HG03558 (cell line): Measurements from ENCODE around the gene DNAJC18.

Source experiments
- ATAC-seq: cut with Tn5 transposase; IDR thresholded peaks from one replicate; pipeline ENCODE4 v1.9.1; 2021; ENCODE audit warnings: moderate number of reproducible peaks; ENCODE audit not compliant: unreplicated experiment; ENCODE audit errors: extremely low read depth

The DNAJC18 gene

GRCh38 chr5:139377226-139377625 lies 62.1 kb downstream of the DNAJC18 start:
- no peak for ATAC-seq

- no peak for ATAC-seq
These were observed 63.0 kb downstream of the DNAJC18 start for GRCh38 chr5:139376364-139376763.

GRCh38 chr5:139374909-139375308 lies 64.4 kb downstream of the DNAJC18 start:
- ATAC-seq, result no peak

- ATAC-seq, result no peak
These were observed 67.6 kb downstream of the DNAJC18 start for GRCh38 chr5:139371482-139372435.

GRCh38 chr5:139369181-139369580 lies 70.1 kb downstream of the DNAJC18 start:
- no peak for ATAC-seq

GRCh38 chr5:139368613-139369012 lies 70.7 kb downstream of the DNAJC18 start:
- no peak for ATAC-seq

GRCh38 chr5:139364466-139364865 lies 74.9 kb downstream of the DNAJC18 start:
- no peak for ATAC-seq

GRCh38 chr5:139363937-139364336 lies 75.4 kb downstream of the DNAJC18 start:
- ATAC-seq, result no peak

- ATAC-seq, result no peak
These were observed 77.4 kb downstream of the DNAJC18 start for GRCh38 chr5:139361835-139362429.

- no peak for ATAC-seq
These were observed 78.9 kb downstream of the DNAJC18 start for GRCh38 chr5:139360384-139360783.
